ENCODE results near the gene IL18BP. TPM values are rescaled to one million over a fixed set of nuclear protein-coding genes. Genes with fewer than 3 reads are reported as not detected.

Gene IL18BP
- total and polyA plus RNA-seq, 2 donors (not counting 1 experiment from before 2014, with no cell fraction given), result 25.9 to 37.3 TPM

- intact Hi-C loops (cut with micrococcal nuclease), result no loop called here
- Histone ChIP-seq H3K4me1 (ENCODE audit: control insufficient read depth in 2 of 2, insufficient read depth in 2 of 2, low read length in 2 of 2) (peaks cover 17 to 22% of the 10 kb centered on the region in 2 donors), H3K4me2 (replicated peaks; ENCODE audit: low read depth, low read length, poor library complexity, severe bottlenecking) (no peak overlapping the region), H4K20me1 (ENCODE audit: control insufficient read depth, insufficient read depth, low read length, poor library complexity, severe bottlenecking) (peaks cover 10% of the 10 kb centered on the region), H3K4me3 (ENCODE audit: control extremely low read depth in 1 of 5, extremely low read depth in 1 of 5, insufficient read depth in 1 of 5, low read depth in 2 of 5, low read length in 4 of 5) (no peak overlapping the region), H3K9ac (ENCODE audit: low read length) (no peak overlapping the region), H3K79me2 (ENCODE audit: control insufficient read depth, insufficient read depth, low read length) (peaks cover 15% of the 10 kb centered on the region), H2AFZ (ENCODE audit: insufficient read depth, low read depth, low read length, poor library complexity, severe bottlenecking) (no peak overlapping the region), H3K36me3 (replicated peaks in 1 of 2; ENCODE audit: control extremely low read depth in 1 of 2, control insufficient read depth in 1 of 2, extremely low read depth in 1 of 2, insufficient read depth in 2 of 2, low read length in 1 of 2) (peaks cover 2 to 75% of the 10 kb centered on the region in 2 experiments), H3K27me3 (replicated peaks in 1 of 4; ENCODE audit: control extremely low read depth in 1 of 4, control insufficient read depth in 3 of 4, insufficient read depth in 4 of 4, low read length in 3 of 4) (no peaks in the 10 kb centered on the region), H3K27ac (ENCODE audit: low read length in 2 of 2) (no peak overlapping the region), H3K9me3 (ENCODE audit: control extremely low read depth in 1 of 3, control insufficient read depth in 2 of 3, insufficient read depth in 1 of 3, low read length in 2 of 3) (no peaks in the 10 kb centered on the region)
- Mint-ChIP-seq H3K27me3 (no peaks in the 10 kb centered on the region), H3K4me3 (no peak overlapping the region), H3K27ac (no peak overlapping the region), H3K4me1 (peaks cover 30% of the 10 kb centered on the region), H3K9me3 (ENCODE audit: insufficient read depth) (no peaks in the 10 kb centered on the region)
- no peak for DNase-seq
- WGBS (ENCODE audit: insufficient coverage), result 97% methylated on average over 8 of the region's 12 CpGs
- ChIA-PET CTCF (interaction anchor here (0.9 to 1.5 kb wide), 3 partner anchors 25 to 88 kb away, joined by 3 to 5 read pairs (median 4); no protein-coding TSS in a partner anchor), POLR2A (no interaction called here)
- ATAC-seq (ENCODE audit: low read depth), result no peak
- TF ChIP-seq CTCF (IDR thresholded peaks at IDR 0.05) (no peak), EZH2 (IDR thresholded peaks at IDR 0.05; ENCODE audit: borderline replicate concordance, insufficient read depth, low read depth, low read length, poor library complexity, severe bottlenecking) (no peak)
Measured at GRCh38 chr11:72002841-72003775, 4.4 kb downstream of the IL18BP start.

- Histone ChIP-seq H3K4me1 (ENCODE audit: control insufficient read depth in 2 of 2, insufficient read depth in 2 of 2, low read length in 2 of 2) (peaks cover 10 to 15% of the 10 kb centered on the region in 2 donors), H3K79me2 (ENCODE audit: control insufficient read depth, insufficient read depth, low read length) (peaks cover 13% of the 10 kb centered on the region), H3K36me3 (replicated peaks in 1 of 2; ENCODE audit: control extremely low read depth in 1 of 2, control insufficient read depth in 1 of 2, extremely low read depth in 1 of 2, insufficient read depth in 2 of 2, low read length in 1 of 2) (peaks cover 2 to 81% of the 10 kb centered on the region in 2 experiments), H3K9ac (ENCODE audit: low read length) (no peak overlapping the region), H3K4me3 (ENCODE audit: control extremely low read depth in 1 of 5, extremely low read depth in 1 of 5, insufficient read depth in 1 of 5, low read depth in 2 of 5, low read length in 4 of 5) (no peak overlapping the region), H3K27ac (ENCODE audit: low read length in 2 of 2) (no peak overlapping the region), H4K20me1 (ENCODE audit: control insufficient read depth, insufficient read depth, low read length, poor library complexity, severe bottlenecking) (peaks cover 10% of the 10 kb centered on the region), H3K4me2 (replicated peaks; ENCODE audit: low read depth, low read length, poor library complexity, severe bottlenecking) (no peak overlapping the region), H3K27me3 (replicated peaks in 1 of 4; ENCODE audit: control extremely low read depth in 1 of 4, control insufficient read depth in 3 of 4, insufficient read depth in 4 of 4, low read length in 3 of 4) (no peaks in the 10 kb centered on the region), H3K9me3 (ENCODE audit: control extremely low read depth in 1 of 3, control insufficient read depth in 2 of 3, insufficient read depth in 1 of 3, low read length in 2 of 3) (no peaks in the 10 kb centered on the region), H2AFZ (ENCODE audit: insufficient read depth, low read depth, low read length, poor library complexity, severe bottlenecking) (no peak overlapping the region)
- no peaks in the 10 kb centered on the region for H3K9me3 Mint-ChIP-seq (ENCODE audit: insufficient read depth)
- 96% methylated on average over 20 of the region's 20 CpGs for WGBS (ENCODE audit: insufficient coverage)
- H3K4me1 Mint-ChIP-seq, result peaks cover 23% of the 10 kb centered on the region
- ATAC-seq (ENCODE audit: low read depth) (no peak), DNase-seq (no peak)
- no peaks in the 10 kb centered on the region for H3K27me3 Mint-ChIP-seq
- no peak for TF ChIP-seq CTCF (IDR thresholded peaks at IDR 0.05)
- no peak for TF ChIP-seq EZH2 (IDR thresholded peaks at IDR 0.05; ENCODE audit: borderline replicate concordance, insufficient read depth, low read depth, low read length, poor library complexity, severe bottlenecking)
- no peak overlapping the region for H3K4me3 Mint-ChIP-seq
- ChIA-PET POLR2A (no interaction called here), CTCF (interaction anchor here (0.9 to 1.5 kb wide), 2 partner anchors 25 to 87 kb away, joined by 3 to 4 read pairs; no protein-coding TSS in a partner anchor)
- intact Hi-C loops (cut with micrococcal nuclease), result no loop called here
- H3K27ac Mint-ChIP-seq, result peak overlapping the region; percentile 34
Measured at GRCh38 chr11:72003776-72004171, 5.1 kb downstream of the IL18BP start.

Data from B cell (primary cell).